ENCODE results near the gene IRX5. TPM values are rescaled to one million over a fixed set of nuclear protein-coding genes. Genes with fewer than 3 reads are reported as not detected.

The IRX5 gene
- total and polyA plus RNA-seq, 2 of the 8 experiments (the other 6 are each of a cell fraction or from before 2014, with no cell fraction given): 0.48 to 0.56 TPM

- Histone ChIP-seq H3K27ac (ENCODE audit: low read depth, low read length) (no peak overlapping the region), H2BK15ac (ENCODE audit: low read length) (no peak overlapping the region), H2BK20ac (ENCODE audit: low read length) (no peak overlapping the region), H4K20me1 (replicated peaks in 1 of 2; ENCODE audit: control insufficient read depth in 1 of 2, insufficient read depth in 2 of 2, low read length in 2 of 2) (peaks cover 6 to 8% of the 10 kb centered on the region in 2 experiments), H3K14ac (ENCODE audit: insufficient read length) (no peak overlapping the region), H3K36me3 (ENCODE audit: control insufficient read depth in 2 of 4, insufficient read depth in 4 of 4, low read length in 3 of 4) (peaks cover 0 to 2% (median 0%) of the 10 kb centered on the region in 4 experiments; a peak in 1 of 8 replicates), H3K18ac (ENCODE audit: extremely low read depth, low read length) (no peak overlapping the region), H3K23me2 (ENCODE audit: low read depth, low read length) (peaks cover 20% of the 10 kb centered on the region; the same call in 1 of the 2 replicates), H3K9ac (replicated peaks in 1 of 4; ENCODE audit: extremely low read depth in 1 of 4, low read depth in 3 of 4, low read length in 3 of 4) (no peak overlapping the region), H3K4me3 (ENCODE audit: extremely low read depth in 1 of 4, insufficient read depth in 2 of 4, low read depth in 3 of 4, low read length in 4 of 4) (peak overlapping the region; percentile 41 to 85 (median 80)), H3K79me1 (ENCODE audit: low read depth, low read length) (no peaks in the 10 kb centered on the region), H2AK5ac (ENCODE audit: low read depth, low read length) (no peak overlapping the region), H3K56ac (replicated peaks; ENCODE audit: insufficient read length, low read depth, low read length) (no peak overlapping the region), H3K4me1 (replicated peaks in 1 of 4; ENCODE audit: control insufficient read depth in 3 of 4, insufficient read depth in 4 of 4, low read length in 3 of 4) (peaks cover 0 to 22% (median 14%) of the 10 kb centered on the region in 4 experiments; a peak in 6 of 7 replicates), H3K23ac (ENCODE audit: insufficient read length) (no peak overlapping the region), H3K79me2 (ENCODE audit: control insufficient read depth in 1 of 2, insufficient read depth in 2 of 2, low read length in 2 of 2) (no peaks in the 10 kb centered on the region; a peak in 1 of 4 replicates), H3K27me3 (replicated peaks in 1 of 4; ENCODE audit: control insufficient read depth in 3 of 4, extremely low read depth in 1 of 4, insufficient read depth in 3 of 4, low read length in 3 of 4) (peaks cover 38 to 84% (median 63%) of the 10 kb centered on the region in 4 experiments), H2AFZ (ENCODE audit: low read length) (no peak overlapping the region), H2BK120ac (replicated peaks; ENCODE audit: low read depth, low read length) (no peak overlapping the region), H3K9me3 (ENCODE audit: insufficient read depth in 2 of 2, low read depth in 1 of 2, low read length in 1 of 2) (no peaks in the 10 kb centered on the region), H2BK12ac (ENCODE audit: low read depth, low read length) (no peak overlapping the region), H3K4ac (replicated peaks; ENCODE audit: insufficient read length, low read depth, low read length) (no peak overlapping the region), H4K5ac (ENCODE audit: insufficient read length, low read depth, low read length) (no peak overlapping the region), H3K4me2 (ENCODE audit: insufficient read depth in 1 of 2, low read depth in 2 of 2, low read length in 2 of 2) (peak overlapping the region; percentile 95), H2BK5ac (ENCODE audit: low read depth, low read length) (no peak overlapping the region), H4K91ac (replicated peaks; ENCODE audit: insufficient read length, low read length) (no peak overlapping the region), H4K8ac (ENCODE audit: extremely low read depth, insufficient read depth, low read length) (peak overlapping the region; percentile 57; the same call in 1 of the 2 replicates)
- DNase-seq (ENCODE audit: low read depth in 1 of 2, low spot score in 2 of 2): no peak
- CTCF ChIA-PET (ENCODE audit: partially characterized antibody): interaction anchor here (0.7 to 3.7 kb wide), 6 partner anchors 91 to 936 kb away, joined by 3 to 15 read pairs (median 3); partner anchors contain the start of gene IRX6
- POLR2A ChIA-PET (ENCODE audit: partially characterized antibody): interaction anchor here (2.0 to 2.1 kb wide), 2 partner anchors 645 to 648 kb away, joined by 6 read pairs; partner anchors contain the start of gene IRX3
- FAIRE-seq: no peak
- 0% methylated on average over 13 of the region's 24 CpGs; no CpG with 5 or more reads in 1 of the 2 experiments for WGBS, 2 experiments (ENCODE audit: extremely low coverage in 1 of 2, insufficient coverage in 1 of 2, insufficient read length in 1 of 2, insufficient replicate concordance in 2 of 2, low coverage in 1 of 2, low lambda C conversion rate in 2 of 2, missing lambda C conversion rate in 1 of 2)
- TF ChIP-seq SUZ12 (IDR thresholded peaks at IDR 0.05; ENCODE audit: low read length): no peak
- no peak for TF ChIP-seq ATF2 (IDR thresholded peaks at IDR 0.05; ENCODE audit: low read length)
- peak; percentile 12; the same call in 1 of the 2 replicates for TF ChIP-seq TAF1 (IDR thresholded peaks at IDR 0.05; ENCODE audit: low read depth, low read length)
- no peak for TF ChIP-seq RFX5 (IDR thresholded peaks at IDR 0.05; ENCODE audit: borderline replicate concordance, low read depth, low read length)
Measured at GRCh38 chr16:54930869-54931119, 129 bp downstream of the IRX5 start.

Measured in H1 (cell line).